HepG2 (cell line): ENCODE results near the gene ATPAF2. TPM values are rescaled to one million over a fixed set of nuclear protein-coding genes. Genes with fewer than 3 reads are reported as not detected.

Source experiments
- ATAC-seq: fragments of 200-7000 bp; cut with Tn5 transposase; 3 replicates; pipeline ENCODE4 v1.9.1; 2020; ENCODE audit warnings: mild to moderate bottlenecking, moderate library complexity
- BruUV-seq: library from RNA; stranded (reverse); fragments of 400-500 nt; replicated peaks from 2 replicates; lab custom pipeline; 2021; lab: Mats Ljungman, UMichigan
- CTCF ChIA-PET: fragments of 300-600 bp; formaldehyde crosslinking; extraction: SDS; loops from one replicate; lab custom pipeline; 2021; ENCODE audit warnings: low total read pairs, inconsistent platforms, low intra/inter-chr PET ratio; lab: Yijun Ruan, JAX
- POLR2A ChIA-PET: fragments of 350-600 bp; sonication (Branson Sonifier 250); formaldehyde crosslinking; loops from one replicate; lab custom pipeline; 2020; ENCODE audit warnings: antibody characterized with exemption, inconsistent platforms; lab: Yijun Ruan, JAX
- DNase-seq: peaks from one replicate; pipeline ENCODE4 v3.0.0-alpha.2; 2015; ENCODE audit warnings: low spot score
- FAIRE-seq: peaks from 3 replicates; lab custom pipeline; 2011; peaks lifted over from hg19 to GRCh38; lab: Jason Lieb, UNC
- H2AFZ ChIP-seq: one replicate; pipeline ENCODE4 v1.6.1; 2011; ENCODE audit warnings: low read length, inconsistent platforms
- H3K27ac ChIP-seq: fragments of 300-600 bp; 3 replicates; pipeline ENCODE4 v1.8.0; 2011; ENCODE audit warnings: mixed run types, mild to moderate bottlenecking, mixed read lengths, low read length, inconsistent platforms; ENCODE audit not compliant: insufficient read depth; ENCODE audit errors: extremely low read length
- H3K27me3 ChIP-seq, 2 experiments: fragments of 200-600 bp in 1 of 2; 2 replicates in 1 of 2; 3 replicates in 1 of 2; pipeline versions ENCODE4 v1.6.0 to v1.8.0; 2011; ENCODE audit warnings: low read length in 2 of 2, mild to moderate bottlenecking in 2 of 2, moderate library complexity in 2 of 2, inconsistent platforms in 1 of 2; ENCODE audit not compliant: insufficient read depth in 2 of 2, control insufficient read depth in 1 of 2
- H3K36me3 ChIP-seq, 2 experiments: fragments of 200-600 bp in 1 of 2; replicated peaks in 1 of 2; 2 replicates in 1 of 2; 3 replicates in 1 of 2; pipeline versions ENCODE4 v1.5.1 to v1.8.0; 2011; ENCODE audit warnings: low read length in 2 of 2, inconsistent platforms in 1 of 2; ENCODE audit not compliant: insufficient read depth in 2 of 2, control insufficient read depth in 1 of 2
- H3K4me1 ChIP-seq: 2 replicates; pipeline ENCODE4 v1.5.1; 2012; ENCODE audit warnings: low read length, inconsistent platforms; ENCODE audit not compliant: insufficient read depth
- H3K4me2 ChIP-seq: 2 replicates; pipeline ENCODE4 v1.6.0; 2011; ENCODE audit warnings: low read depth, low read length, inconsistent platforms
- H3K4me3 ChIP-seq, 3 experiments: fragments of 200-600 bp in 1 of 3; sonication (generic), shearing (Covaris generic) in 1 of 3; replicated peaks in 1 of 3; 2 replicates each; pipeline ENCODE4 v1.5.1; 2011 to 2016; ENCODE audit warnings: low read length in 3 of 3, inconsistent platforms in 2 of 3, low read depth in 2 of 3, mild to moderate bottlenecking in 2 of 3, control low read depth in 1 of 3, mixed read lengths in 1 of 3; ENCODE audit not compliant: insufficient read depth in 1 of 3
- H3K79me2 ChIP-seq: one replicate; pipeline ENCODE4 v1.6.1; 2011; ENCODE audit warnings: low read length, inconsistent platforms; ENCODE audit not compliant: insufficient read depth
- H3K9ac ChIP-seq: 2 replicates; pipeline ENCODE4 v1.6.0; 2011; ENCODE audit warnings: mild to moderate bottlenecking, low read depth, low read length, inconsistent platforms; ENCODE audit not compliant: insufficient read depth
- H3K9me3 ChIP-seq: 2 replicates; pipeline ENCODE4 v1.5.1; 2012; ENCODE audit warnings: mild to moderate bottlenecking, low read length
- H4K20me1 ChIP-seq: 2 replicates; pipeline ENCODE4 v1.6.0; 2011; ENCODE audit warnings: inconsistent platforms, mild to moderate bottlenecking, low read length, moderate library complexity; ENCODE audit not compliant: insufficient read depth
- AHR ChIP-seq: IDR thresholded peaks from 2 replicates; pipeline ENCODE4 v1.6.1; 2018; ENCODE audit warnings: missing genetic modification reagents, missing compliant biosample characterization
- E2F5 ChIP-seq: sonication (generic); formaldehyde crosslinking; conservative IDR thresholded peaks from 2 replicates; pipeline ENCODE4 v1.4.0; 2020; ENCODE audit warnings: missing genetic modification reagents
- GATAD2A ChIP-seq: IDR thresholded peaks from 2 replicates; pipeline ENCODE4 v1.6.1; 2016
- KMT2A ChIP-seq: sonication (generic); formaldehyde crosslinking; IDR thresholded peaks from 2 replicates; pipeline ENCODE4 v1.4.0; 2020; ENCODE audit warnings: missing genetic modification reagents
- MYNN ChIP-seq: sonication (generic); formaldehyde crosslinking; IDR thresholded peaks from 2 replicates; pipeline ENCODE4 v1.4.0; 2020; ENCODE audit warnings: mild to moderate bottlenecking, low read depth, missing genetic modification reagents
- NAIF1 ChIP-seq: sonication (generic); formaldehyde crosslinking; IDR thresholded peaks from 2 replicates; pipeline ENCODE4 v1.5.0; 2020; ENCODE audit warnings: mild to moderate bottlenecking, missing genetic modification reagents, borderline replicate concordance
- RXRB ChIP-seq: IDR thresholded peaks from 2 replicates; pipeline ENCODE4 v1.6.1; 2016; ENCODE audit warnings: borderline replicate concordance, missing genetic modification reagents, missing compliant biosample characterization
- SALL1 ChIP-seq: sonication (generic); formaldehyde crosslinking; IDR thresholded peaks from 2 replicates; pipeline ENCODE4 v1.8.0; 2022; ENCODE audit warnings: mild to moderate bottlenecking, missing genetic modification reagents
- ZHX2 ChIP-seq, 2 experiments: sonication (generic) in 1 of 2; formaldehyde crosslinking in 1 of 2; IDR thresholded peaks; 2 replicates each; pipeline versions ENCODE4 v1.6.1 to v1.9.0; 2014 to 2022; ENCODE audit warnings: antibody characterized with exemption in 1 of 2, borderline replicate concordance in 1 of 2, inconsistent platforms in 1 of 2, low read depth in 1 of 2, missing genetic modification reagents in 1 of 2
- ZNF275 ChIP-seq: sonication (generic); formaldehyde crosslinking; IDR thresholded peaks from 2 replicates; pipeline ENCODE4 v1.8.0; 2022; ENCODE audit warnings: missing genetic modification reagents, mild to moderate bottlenecking, inconsistent platforms, borderline replicate concordance
- ZNF616 ChIP-seq: sonication (generic); formaldehyde crosslinking; IDR thresholded peaks from 2 replicates; pipeline ENCODE4 v1.5.0; 2020; ENCODE audit warnings: low read depth, mild to moderate bottlenecking, missing genetic modification reagents
- ZNF672 ChIP-seq: sonication (generic); formaldehyde crosslinking; IDR thresholded peaks from 2 replicates; pipeline ENCODE4 v1.8.1; 2022; ENCODE audit warnings: missing genetic modification reagents
- ZZZ3 ChIP-seq: sonication (generic); formaldehyde crosslinking; IDR thresholded peaks from 2 replicates; pipeline ENCODE4 v1.4.0; 2020; ENCODE audit warnings: missing genetic modification reagents, mild to moderate bottlenecking, borderline replicate concordance
- WGBS: methylation state at CpG from one replicate; pipeline ENCODE4 v1.1.6; 2017; ENCODE audit warnings: low lambda C conversion rate; 5-methylcytosine and 5-hydroxymethylcytosine counted together
- in situ Hi-C: cut with HindIII; loops from 2 replicates; pipeline ENCODE4 v1.10.0; 2017; ENCODE audit warnings: low pct_unique_long_range_greater_than_20kb; ENCODE audit not compliant: extremely low pct_ligation_motif_present
- intact Hi-C: fragments of 100-400 bp; cut with micrococcal nuclease; formaldehyde crosslinking; loops from one replicate; pipeline ENCODE4 v1.10.0; 2022; ENCODE audit not compliant: unreplicated experiment
- polyA plus RNA-seq, 8 experiments: library from polyadenylated mRNA; depleted of rRNA in 3 of 8; stranded (reverse) in 7 of 8; unstranded in 1 of 8; fragments of >200 nt; fragmentation: Illumina TruSeq in 4 of 8; extraction: Trizol in 4 of 8; gene quantifications; 2 replicates each; pipeline versions ENCODE4 v1.2.1 to v1.2.3, GENCODE V29; 2011 to 2016; ENCODE audit warnings: low read depth in 4 of 8, missing spikeins in 1 of 8, mixed read lengths in 1 of 8; ENCODE audit not compliant: insufficient read depth in 1 of 8
- total RNA-seq, 5 experiments: library from RNA; depleted of rRNA; stranded (reverse); fragments of >200 nt; fragmentation: Illumina TruSeq; extraction: Trizol; gene quantifications; 2 replicates each; pipeline ENCODE4 v1.2.3, GENCODE V29; 2016; ENCODE audit warnings: low read depth in 1 of 5
- TF ChIP-seq, protein P1 (sequence below): sonication (generic); formaldehyde crosslinking; IDR thresholded peaks from 2 replicates; pipeline ENCODE4 v1.4.0; 2020; ENCODE audit warnings: missing genetic modification reagents, mild to moderate bottlenecking, borderline replicate concordance

Gene ATPAF2
- total and polyA plus RNA-seq, 2 of the 13 experiments (the other 11 are each of a cell fraction or from before 2014, with no cell fraction given) = 15.0 to 16.5 TPM

- ChIA-PET CTCF (no interaction called here), POLR2A (no interaction called here)
- Histone ChIP-seq H3K79me2 (no peaks in the 10 kb centered on the region), H3K36me3 (no peaks in the 10 kb centered on the region), H3K9me3 (no peaks in the 10 kb centered on the region), H4K20me1 (no peaks in the 10 kb centered on the region), H3K4me1 (peaks cover 14% of the 10 kb centered on the region), H3K27me3 (peaks cover 0 to 22% of the 10 kb centered on the region in 2 experiments; a peak in 3 of 5 replicates), H3K4me3 (no peak overlapping the region), H2AFZ (no peak overlapping the region), H3K9ac (no peak overlapping the region), H3K4me2 (no peak overlapping the region), H3K27ac (no peak overlapping the region)
- BruUV-seq = no TSS peak
- FAIRE-seq (no peak), DNase-seq (no peak), ATAC-seq (no peak)
- 4% methylated on average over 2 of the region's 2 CpGs for WGBS
- intact Hi-C loops = no loop called here
- in situ Hi-C loops = loop anchor here (5.0 kb wide), 1 partner anchor 37 kb away; no protein-coding TSS in a partner anchor
- TF ChIP-seq ZNF275 (CRISPR knock-in tag) = no peak
- TF ChIP-seq AHR (CRISPR knock-in tag) = no peak
- TF ChIP-seq KMT2A (CRISPR knock-in tag) = no peak
- TF ChIP-seq ZNF616 (CRISPR knock-in tag) = no peak
- TF ChIP-seq, protein P1, sequence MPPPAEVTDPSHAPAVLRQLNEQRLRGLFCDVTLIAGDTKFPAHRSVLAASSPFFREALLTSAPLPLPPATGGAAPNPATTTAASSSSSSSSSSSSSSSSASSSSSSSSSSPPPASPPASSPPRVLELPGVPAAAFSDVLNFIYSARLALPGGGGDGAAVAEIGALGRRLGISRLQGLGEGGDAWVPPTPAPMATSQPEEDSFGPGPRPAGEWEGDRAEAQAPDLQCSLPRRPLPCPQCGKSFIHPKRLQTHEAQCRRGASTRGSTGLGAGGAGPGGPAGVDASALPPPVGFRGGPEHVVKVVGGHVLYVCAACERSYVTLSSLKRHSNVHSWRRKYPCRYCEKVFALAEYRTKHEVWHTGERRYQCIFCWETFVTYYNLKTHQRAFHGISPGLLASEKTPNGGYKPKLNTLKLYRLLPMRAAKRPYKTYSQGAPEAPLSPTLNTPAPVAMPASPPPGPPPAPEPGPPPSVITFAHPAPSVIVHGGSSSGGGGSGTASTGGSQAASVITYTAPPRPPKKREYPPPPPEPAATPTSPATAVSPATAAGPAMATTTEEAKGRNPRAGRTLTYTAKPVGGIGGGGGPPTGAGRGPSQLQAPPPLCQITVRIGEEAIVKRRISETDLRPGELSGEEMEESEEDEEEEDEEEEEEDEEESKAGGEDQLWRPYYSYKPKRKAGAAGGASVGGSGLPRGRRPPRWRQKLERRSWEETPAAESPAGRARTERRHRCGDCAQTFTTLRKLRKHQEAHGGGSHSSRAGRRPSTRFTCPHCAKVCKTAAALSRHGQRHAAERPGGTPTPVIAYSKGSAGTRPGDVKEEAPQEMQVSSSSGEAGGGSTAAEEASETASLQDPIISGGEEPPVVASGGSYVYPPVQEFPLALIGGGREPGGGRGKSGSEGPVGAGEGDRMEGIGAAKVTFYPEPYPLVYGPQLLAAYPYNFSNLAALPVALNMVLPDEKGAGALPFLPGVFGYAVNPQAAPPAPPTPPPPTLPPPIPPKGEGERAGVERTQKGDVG = no peak
- no peak for TF ChIP-seq ZHX2 (IDR thresholded peaks at IDR 0.05; ENCODE audit: low read depth)
- TF ChIP-seq ZHX2 (CRISPR knock-in tag; IDR thresholded peaks at IDR 0.05; ENCODE audit: borderline replicate concordance) = no peak
- TF ChIP-seq SALL1 (CRISPR knock-in tag) = no peak
- no peak for TF ChIP-seq GATAD2A (CRISPR knock-in tag)
- TF ChIP-seq NAIF1 = no peak
- TF ChIP-seq RXRB (CRISPR knock-in tag) = no peak
- TF ChIP-seq MYNN (CRISPR knock-in tag) = no peak
- no peak for TF ChIP-seq ZZZ3 (CRISPR knock-in tag)
- TF ChIP-seq E2F5 (CRISPR knock-in tag) = no peak
- no peak for TF ChIP-seq ZNF672
Observed at GRCh38 chr17:17990282-17990681, 48.7 kb downstream of the ATPAF2 start.
